ENCODE measurements around the gene C1QL4. TPM values are rescaled to one million over a fixed set of nuclear protein-coding genes. Genes with fewer than 3 reads are reported as not detected.

C1QL4 gene
- total RNA-seq, 1 experiment from 2014 or later = not detected

DNA sequence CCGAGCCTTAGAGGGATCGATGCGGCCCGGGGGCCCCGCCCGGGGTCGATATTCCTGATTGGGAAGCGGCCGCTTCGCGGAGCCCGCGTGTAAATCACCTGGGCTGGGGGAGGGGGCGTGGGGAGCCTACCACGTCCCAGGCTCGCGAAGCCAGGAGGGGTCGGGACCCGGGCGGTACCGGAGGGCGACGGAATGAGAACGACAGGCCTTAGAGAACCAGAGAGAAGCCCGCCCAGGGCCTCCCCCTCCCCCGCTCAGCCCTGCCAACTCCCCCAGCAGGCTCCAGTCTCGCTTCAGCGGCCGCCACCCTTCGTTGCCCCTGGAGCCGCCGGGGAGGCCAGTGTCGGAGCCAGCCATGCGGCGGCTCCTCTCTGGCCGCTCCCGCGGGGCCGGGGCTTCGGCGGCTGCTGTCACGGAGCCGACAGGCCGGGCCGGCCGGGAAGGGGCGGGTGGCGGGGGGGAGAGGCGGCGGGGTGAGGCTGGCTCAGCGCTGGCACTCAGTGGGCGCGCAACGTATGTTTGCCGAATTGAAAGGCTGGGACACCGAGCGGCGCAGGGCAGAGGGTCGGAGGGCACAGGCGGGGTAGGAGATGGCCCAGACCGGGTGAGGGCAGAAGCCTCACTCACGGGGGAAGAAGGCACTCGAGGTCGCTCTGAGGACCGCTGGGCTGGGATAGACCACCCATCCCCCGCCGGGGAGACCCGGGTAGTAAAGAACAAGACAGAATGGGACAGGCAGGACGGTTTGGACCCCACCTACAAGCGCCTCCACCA lies 8.2 kb upstream of the C1QL4 start:
- Mint-ChIP-seq H3K4me3 (ENCODE audit: low read depth, unreplicated experiment) (peak overlapping the region; percentile 72), H3K36me3 (ENCODE audit: insufficient read depth, unreplicated experiment) (peaks cover 20% of the 10 kb centered on the region), H3K27me3 (ENCODE audit: unreplicated experiment) (peaks cover 55% of the 10 kb centered on the region), H3K27ac (ENCODE audit: unreplicated experiment) (no peak overlapping the region), H3K9me3 (ENCODE audit: low read depth, unreplicated experiment) (no peaks in the 10 kb centered on the region), H3K4me1 (ENCODE audit: low read depth, unreplicated experiment) (peaks cover 27% of the 10 kb centered on the region)
- no TSS peak for BruUV-seq (replicated peaks)
- intact Hi-C loops (cut with micrococcal nuclease; ENCODE audit: unreplicated experiment) = no loop called here
- CTCF ChIA-PET = no interaction called here
- DNase-seq = peak; percentile 34
- TF ChIP-seq, protein P1, sequence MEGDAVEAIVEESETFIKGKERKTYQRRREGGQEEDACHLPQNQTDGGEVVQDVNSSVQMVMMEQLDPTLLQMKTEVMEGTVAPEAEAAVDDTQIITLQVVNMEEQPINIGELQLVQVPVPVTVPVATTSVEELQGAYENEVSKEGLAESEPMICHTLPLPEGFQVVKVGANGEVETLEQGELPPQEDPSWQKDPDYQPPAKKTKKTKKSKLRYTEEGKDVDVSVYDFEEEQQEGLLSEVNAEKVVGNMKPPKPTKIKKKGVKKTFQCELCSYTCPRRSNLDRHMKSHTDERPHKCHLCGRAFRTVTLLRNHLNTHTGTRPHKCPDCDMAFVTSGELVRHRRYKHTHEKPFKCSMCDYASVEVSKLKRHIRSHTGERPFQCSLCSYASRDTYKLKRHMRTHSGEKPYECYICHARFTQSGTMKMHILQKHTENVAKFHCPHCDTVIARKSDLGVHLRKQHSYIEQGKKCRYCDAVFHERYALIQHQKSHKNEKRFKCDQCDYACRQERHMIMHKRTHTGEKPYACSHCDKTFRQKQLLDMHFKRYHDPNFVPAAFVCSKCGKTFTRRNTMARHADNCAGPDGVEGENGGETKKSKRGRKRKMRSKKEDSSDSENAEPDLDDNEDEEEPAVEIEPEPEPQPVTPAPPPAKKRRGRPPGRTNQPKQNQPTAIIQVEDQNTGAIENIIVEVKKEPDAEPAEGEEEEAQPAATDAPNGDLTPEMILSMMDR (IDR thresholded peaks at IDR 0.05; ENCODE audit: unreplicated experiment) = no peak

DNA sequence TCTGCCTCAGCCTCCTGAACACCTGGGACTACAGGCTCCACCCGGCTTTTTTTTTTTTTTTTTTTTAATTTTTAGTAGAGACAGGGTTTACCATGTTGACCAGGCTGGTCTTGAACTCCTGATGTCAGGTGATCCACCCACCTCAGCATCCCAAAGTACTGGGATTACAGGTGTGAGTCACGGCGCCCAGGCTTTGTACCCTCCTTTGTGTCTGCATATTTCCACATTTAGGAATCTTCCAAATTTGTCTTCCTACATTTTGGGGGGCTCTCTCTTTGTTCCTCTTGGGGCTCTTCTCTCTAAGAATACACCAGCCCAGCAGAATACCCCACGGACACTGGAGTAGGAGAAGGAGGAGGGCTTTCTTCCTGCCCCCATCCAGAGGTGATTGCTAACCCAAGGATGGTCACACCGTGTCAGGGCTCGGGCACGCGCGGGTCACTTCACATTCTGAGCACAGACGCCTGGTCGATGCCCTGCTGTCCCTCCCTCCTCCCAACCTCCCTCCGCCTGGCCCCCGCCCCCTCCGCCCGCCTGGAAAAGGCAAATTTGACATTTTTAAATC lies 7.6 kb upstream of the C1QL4 start:
- peaks cover 20% of the 10 kb centered on the region for H3K36me3 Mint-ChIP-seq (ENCODE audit: insufficient read depth, unreplicated experiment)
- H3K27me3 Mint-ChIP-seq (ENCODE audit: unreplicated experiment) = peaks cover 61% of the 10 kb centered on the region
- H3K9me3 Mint-ChIP-seq (ENCODE audit: low read depth, unreplicated experiment) = no peaks in the 10 kb centered on the region
- no peak for DNase-seq
- no peak overlapping the region for H3K27ac Mint-ChIP-seq (ENCODE audit: unreplicated experiment)
- TF ChIP-seq, protein P1 (IDR thresholded peaks at IDR 0.05; ENCODE audit: unreplicated experiment) = no peak
- no TSS peak for BruUV-seq (replicated peaks)
- H3K4me1 Mint-ChIP-seq (ENCODE audit: low read depth, unreplicated experiment) = peaks cover 34% of the 10 kb centered on the region
- intact Hi-C loops (cut with micrococcal nuclease; ENCODE audit: unreplicated experiment) = no loop called here
- CTCF ChIA-PET = no interaction called here
- peak overlapping the region; percentile 72 for H3K4me3 Mint-ChIP-seq (ENCODE audit: low read depth, unreplicated experiment)

DNA sequence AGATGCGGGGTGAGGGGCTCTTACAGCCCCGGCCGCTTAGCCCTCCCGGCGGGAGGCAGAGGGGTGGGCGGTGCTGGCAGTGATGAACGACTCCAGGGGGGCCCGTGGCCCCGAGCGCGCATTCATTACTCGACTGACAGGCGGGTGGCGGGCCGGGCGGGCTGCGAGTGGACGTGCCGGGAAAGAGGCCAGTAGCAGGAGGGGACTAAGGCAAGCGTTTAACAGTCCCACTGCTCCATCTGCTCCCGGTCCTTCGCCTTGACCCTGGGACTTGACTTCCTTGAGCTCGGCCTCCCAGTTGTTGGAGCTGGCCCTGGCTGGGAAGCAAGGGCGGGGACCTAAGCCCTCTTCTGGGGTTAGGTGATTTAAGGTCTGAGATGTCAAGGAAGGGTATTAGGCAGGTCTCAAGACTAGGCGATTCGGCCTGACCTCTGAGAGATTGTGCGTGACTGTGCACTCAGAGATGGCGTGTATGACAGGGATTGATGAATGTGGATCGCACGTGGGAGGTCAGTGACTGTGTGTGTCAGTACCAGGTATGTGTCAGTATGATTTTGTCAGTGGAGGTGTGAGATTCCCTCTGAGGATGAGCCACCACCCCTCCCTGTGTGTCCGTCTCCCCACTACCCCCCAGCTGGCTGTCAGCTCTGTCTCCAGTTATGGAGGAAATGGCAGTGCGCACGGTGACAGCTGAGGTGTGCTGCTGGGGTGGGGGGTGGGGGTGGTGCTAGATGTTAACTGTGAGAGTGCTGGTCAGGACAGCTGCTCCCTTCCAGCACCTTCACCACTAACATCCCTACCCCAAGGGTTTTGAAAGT lies 6.1 kb upstream of the C1QL4 start:
- no peak for DNase-seq
- peaks cover 70% of the 10 kb centered on the region for H3K27me3 Mint-ChIP-seq (ENCODE audit: unreplicated experiment)
- H3K36me3 Mint-ChIP-seq (ENCODE audit: insufficient read depth, unreplicated experiment) = peaks cover 17% of the 10 kb centered on the region
- TF ChIP-seq, protein P1 (IDR thresholded peaks at IDR 0.05; ENCODE audit: unreplicated experiment) = no peak
- BruUV-seq (replicated peaks) = no TSS peak
- intact Hi-C loops (cut with micrococcal nuclease; ENCODE audit: unreplicated experiment) = no loop called here
- peaks cover 38% of the 10 kb centered on the region for H3K4me1 Mint-ChIP-seq (ENCODE audit: low read depth, unreplicated experiment)
- H3K9me3 Mint-ChIP-seq (ENCODE audit: low read depth, unreplicated experiment) = no peaks in the 10 kb centered on the region
- H3K27ac Mint-ChIP-seq (ENCODE audit: unreplicated experiment) = no peak overlapping the region
- CTCF ChIA-PET = interaction anchor here (1.2 to 1.8 kb wide), 3 partner anchors 11 to 54 kb away, joined by 3 to 12 read pairs (median 7); no protein-coding TSS in a partner anchor
- no peak overlapping the region for H3K4me3 Mint-ChIP-seq (ENCODE audit: low read depth, unreplicated experiment)

DNA sequence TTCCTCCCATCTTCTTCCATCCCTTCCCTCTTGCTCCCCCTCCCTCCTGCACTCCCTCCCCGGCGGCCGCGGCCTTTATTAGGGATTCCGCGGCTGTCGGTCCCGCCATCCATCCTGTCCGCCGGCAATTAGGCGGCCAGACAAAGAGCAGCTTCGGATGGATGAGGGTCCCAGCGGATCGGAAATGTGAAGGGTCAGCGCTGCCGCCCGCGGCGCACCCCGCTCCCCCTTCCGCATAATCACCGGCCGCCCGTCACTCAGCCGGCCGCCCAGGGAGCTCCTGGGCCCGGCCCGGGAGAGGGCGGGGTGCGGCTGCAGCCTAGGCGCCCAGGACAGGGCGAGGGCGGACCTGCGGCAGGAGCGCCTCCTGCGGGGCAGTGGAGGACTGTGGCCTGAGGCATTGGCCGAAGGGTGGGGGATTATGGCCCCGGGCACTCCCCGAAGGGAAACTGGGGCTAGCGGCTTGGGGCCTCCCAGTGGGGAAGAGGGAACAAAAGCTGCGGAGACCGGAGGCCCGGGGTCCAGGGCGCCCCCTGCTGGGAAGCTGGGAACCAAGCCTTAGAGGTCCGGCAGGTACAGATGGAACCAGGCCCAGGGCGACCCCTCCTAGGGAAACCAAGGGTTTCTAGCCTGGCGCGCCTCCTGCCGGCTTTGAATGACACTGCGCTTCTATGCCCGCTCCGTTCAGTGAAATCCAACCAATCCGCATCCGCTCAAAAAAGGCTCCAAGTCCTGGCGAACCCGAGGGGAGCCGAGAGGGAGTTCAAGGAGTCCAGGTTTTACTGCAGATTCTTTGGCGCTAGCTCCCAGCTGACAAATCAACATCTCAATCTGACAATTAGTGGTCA lies 5.3 kb upstream of the C1QL4 start:
- CTCF ChIA-PET = interaction anchor here (1.0 to 1.8 kb wide), 4 partner anchors 10 to 279 kb away, joined by 3 to 12 read pairs (median 5); no protein-coding TSS in a partner anchor
- intact Hi-C loops (cut with micrococcal nuclease; ENCODE audit: unreplicated experiment) = no loop called here

More for the DNA sequence above, 5.3 kb upstream of the C1QL4 start:
- Mint-ChIP-seq H3K27me3 (ENCODE audit: unreplicated experiment) (peaks cover 77% of the 10 kb centered on the region), H3K9me3 (ENCODE audit: low read depth, unreplicated experiment) (no peaks in the 10 kb centered on the region), H3K27ac (ENCODE audit: unreplicated experiment) (no peak overlapping the region), H3K4me1 (ENCODE audit: low read depth, unreplicated experiment) (peaks cover 42% of the 10 kb centered on the region), H3K4me3 (ENCODE audit: low read depth, unreplicated experiment) (no peak overlapping the region), H3K36me3 (ENCODE audit: insufficient read depth, unreplicated experiment) (peaks cover 13% of the 10 kb centered on the region)
- peak; percentile 79 for DNase-seq
- BruUV-seq (replicated peaks) = no TSS peak
- TF ChIP-seq, protein P1 (IDR thresholded peaks at IDR 0.05; ENCODE audit: unreplicated experiment) = peak; percentile 79

Data from Calu3 (cell line).